ENCODE data around the gene CARMIL3. TPM values are rescaled to one million over a fixed set of nuclear protein-coding genes. Genes with fewer than 3 reads are reported as not detected.

Gene CARMIL3
- total RNA-seq, 1 donor from 2014 or later: 0.77 TPM

GRCh38 chr14:24058260-24058950, 6.6 kb downstream of the CARMIL3 start:
- peaks cover 5% of the 10 kb centered on the region for H3K4me1 Mint-ChIP-seq
- Histone ChIP-seq H3K4me1 (peaks cover 3% of the 10 kb centered on the region), H3K36me3 (no peaks in the 10 kb centered on the region), H4K20me1 (ENCODE audit: low read depth) (no peaks in the 10 kb centered on the region), H2AFZ (replicated peaks) (no peak overlapping the region), H3K9ac (no peak overlapping the region), H3K27ac (no peak overlapping the region), H3K27me3 (no peaks in the 10 kb centered on the region), H3K4me3 (no peak overlapping the region), H3K9me3 (ENCODE audit: low read depth) (no peaks in the 10 kb centered on the region), H3K4me2 (no peak overlapping the region), H3K79me2 (ENCODE audit: low read depth) (no peaks in the 10 kb centered on the region), H3F3A (ENCODE audit: low read depth) (no peaks in the 10 kb centered on the region)
- H3K9me3 Mint-ChIP-seq: no peaks in the 10 kb centered on the region
- peak overlapping the region; percentile 89 for H3K27ac Mint-ChIP-seq
- H3K36me3 Mint-ChIP-seq: no peaks in the 10 kb centered on the region
- H3K27me3 Mint-ChIP-seq (ENCODE audit: insufficient read depth, low read depth): peaks cover 5% of the 10 kb centered on the region
- TF ChIP-seq CTCF (IDR thresholded peaks at IDR 0.05) (peak; percentile 71), EZH2 (IDR thresholded peaks at IDR 0.05) (no peak)
- DNase-seq (ENCODE audit: low spot score): peak; percentile 78
- peak overlapping the region; percentile 39 for H3K4me3 Mint-ChIP-seq

- H3K27me3 ChIP-seq: no peaks in the 10 kb centered on the region
- no peaks in the 10 kb centered on the region for H3K36me3 Mint-ChIP-seq
- no peaks in the 10 kb centered on the region for H3K9me3 Mint-ChIP-seq
- H2AFZ ChIP-seq (replicated peaks): no peak overlapping the region
- no peak overlapping the region for H3K4me3 Mint-ChIP-seq
- peaks cover 5% of the 10 kb centered on the region for H3K27me3 Mint-ChIP-seq (ENCODE audit: insufficient read depth, low read depth)
- H3K79me2 ChIP-seq (ENCODE audit: low read depth): no peaks in the 10 kb centered on the region
- DNase-seq (ENCODE audit: low spot score): no peak
- H3K4me1 Mint-ChIP-seq: peaks cover 5% of the 10 kb centered on the region
- no peaks in the 10 kb centered on the region for H3F3A ChIP-seq (ENCODE audit: low read depth)
- peaks cover 3% of the 10 kb centered on the region for H3K4me1 ChIP-seq
- no peaks in the 10 kb centered on the region for H4K20me1 ChIP-seq (ENCODE audit: low read depth)
- no peak for TF ChIP-seq CTCF (IDR thresholded peaks at IDR 0.05)
- no peak overlapping the region for H3K27ac ChIP-seq
- H3K27ac Mint-ChIP-seq: no peak overlapping the region
- H3K9ac ChIP-seq: no peak overlapping the region
- H3K4me2 ChIP-seq: no peak overlapping the region
- H3K9me3 ChIP-seq (ENCODE audit: low read depth): no peaks in the 10 kb centered on the region
- no peak overlapping the region for H3K4me3 ChIP-seq
- no peaks in the 10 kb centered on the region for H3K36me3 ChIP-seq
These were observed 7.2 kb downstream of the CARMIL3 start for GRCh38 chr14:24058951-24059475.

DNA sequence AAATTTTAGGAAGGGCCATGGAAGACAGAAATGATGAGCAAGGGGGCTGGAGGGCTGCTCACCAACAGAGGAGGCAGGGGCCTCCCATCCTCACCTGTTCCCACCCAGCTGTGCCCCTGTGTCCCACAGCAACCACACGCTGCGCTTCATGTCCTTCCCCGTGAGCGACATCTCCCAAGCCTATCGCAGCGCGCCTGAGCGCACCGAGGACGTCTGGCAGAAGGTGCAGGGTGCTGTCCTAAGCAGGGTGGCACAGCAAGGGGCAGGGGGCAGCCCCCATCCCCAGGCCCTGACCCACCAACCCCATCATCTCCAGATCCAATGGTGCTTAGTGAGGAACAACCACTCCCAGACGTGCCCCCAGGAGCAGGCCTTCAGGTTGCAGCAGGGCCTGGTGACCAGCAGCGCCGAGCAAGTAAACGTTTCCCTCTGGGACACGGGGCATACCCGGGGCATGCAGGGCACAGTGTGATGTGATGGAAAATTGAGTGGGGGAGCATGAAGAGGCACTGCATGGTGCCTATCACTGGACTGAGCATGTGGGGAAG, 8.1 kb downstream of the CARMIL3 start:
- Histone ChIP-seq H3K27me3 (no peaks in the 10 kb centered on the region), H3K36me3 (no peaks in the 10 kb centered on the region), H3K4me2 (no peak overlapping the region), H3K9me3 (ENCODE audit: low read depth) (no peaks in the 10 kb centered on the region), H3K4me1 (peaks cover 3% of the 10 kb centered on the region), H3K27ac (no peak overlapping the region), H3F3A (ENCODE audit: low read depth) (no peaks in the 10 kb centered on the region), H3K4me3 (no peak overlapping the region), H3K9ac (no peak overlapping the region), H3K79me2 (ENCODE audit: low read depth) (no peaks in the 10 kb centered on the region), H4K20me1 (ENCODE audit: low read depth) (no peaks in the 10 kb centered on the region), H2AFZ (replicated peaks) (no peak overlapping the region)
- no peak for DNase-seq (ENCODE audit: low spot score)
- Mint-ChIP-seq H3K27me3 (ENCODE audit: insufficient read depth, low read depth) (peaks cover 7% of the 10 kb centered on the region), H3K4me1 (peaks cover 5% of the 10 kb centered on the region), H3K36me3 (no peaks in the 10 kb centered on the region), H3K27ac (peak overlapping the region; percentile 72), H3K4me3 (no peak overlapping the region), H3K9me3 (no peaks in the 10 kb centered on the region)
- no peak for TF ChIP-seq CTCF (IDR thresholded peaks at IDR 0.05)
- TF ChIP-seq EZH2phosphoT487 (IDR thresholded peaks at IDR 0.05): no peak
- no peak for TF ChIP-seq EZH2 (IDR thresholded peaks at IDR 0.05)

Measured in neural progenitor cell (in vitro differentiated cells).